K562 (cell line): ENCODE measurements around the gene FASTK. TPM values are rescaled to one million over a fixed set of nuclear protein-coding genes. Genes with fewer than 3 reads are reported as not detected.

ENCODE experiments used
- ATAC-seq: fragments of 200-7000 bp; cut with Tn5 transposase; 3 replicates; pipeline ENCODE4 v1.9.1; 2020; ENCODE audit warnings: moderate library complexity
- BruUV-seq: library from RNA; stranded (reverse); fragments of 400-500 nt; replicated peaks from 2 replicates; lab custom pipeline; 2021; lab: Mats Ljungman, UMichigan
- CTCF ChIA-PET: fragments of 300-600 bp; formaldehyde crosslinking; extraction: SDS; loops from one replicate; lab custom pipeline; 2021; ENCODE audit warnings: low intra/inter-chr PET ratio; lab: Yijun Ruan, JAX
- POLR2A ChIA-PET: fragments of 300-600, 350-650 bp; sonication (Branson Sonifier 250); formaldehyde crosslinking; extraction: SDS; loops from one replicate; lab custom pipeline; 2021; ENCODE audit warnings: antibody characterized with exemption, inconsistent platforms; lab: Yijun Ruan, JAX
- DNase-seq, 4 experiments: peaks; one replicate each; pipeline versions ENCODE4 v3.0.0 to v3.0.0-alpha.2; 2011 to 2018; ENCODE audit warnings: low spot score in 3 of 4, mixed read lengths in 3 of 4; ENCODE audit errors: extremely low read depth in 1 of 4
- FAIRE-seq: peaks from 2 replicates; lab custom pipeline; 2011; peaks lifted over from hg19 to GRCh38; lab: Jason Lieb, UNC
- H2AFZ ChIP-seq: 2 replicates; pipeline ENCODE4 v1.6.0; 2011; ENCODE audit warnings: low read depth, low read length, control low read depth, inconsistent platforms
- H3K27ac ChIP-seq: fragments of 200-600 bp; 3 replicates; pipeline ENCODE4 v1.8.0; 2011; ENCODE audit warnings: low read depth, mild to moderate bottlenecking, control low read depth, inconsistent platforms, low read length, moderate library complexity, mixed read lengths; ENCODE audit errors: extremely low read depth
- H3K27me3 ChIP-seq, 2 experiments: fragments of 300-600 bp in 1 of 2; 2 replicates in 1 of 2; 3 replicates in 1 of 2; pipeline versions ENCODE4 v1.6.0 to v1.8.0; 2011; ENCODE audit warnings: inconsistent platforms in 2 of 2, low read length in 2 of 2, mild to moderate bottlenecking in 1 of 2, mixed read lengths in 1 of 2, moderate library complexity in 1 of 2; ENCODE audit not compliant: control insufficient read depth in 2 of 2, insufficient read depth in 2 of 2
- H3K36me3 ChIP-seq: fragments of 300-600 bp; 3 replicates; pipeline ENCODE4 v1.8.0; 2011; ENCODE audit warnings: mild to moderate bottlenecking, low read length, inconsistent platforms; ENCODE audit not compliant: control insufficient read depth, insufficient read depth
- H3K4me1 ChIP-seq, 2 experiments: fragments of 200-600 bp in 1 of 2; replicated peaks in 1 of 2; 2 replicates in 1 of 2; 3 replicates in 1 of 2; pipeline versions ENCODE4 v1.5.1 to v1.8.0; 2011; ENCODE audit warnings: inconsistent platforms in 2 of 2, low read length in 2 of 2, mild to moderate bottlenecking in 1 of 2, mixed read lengths in 1 of 2, moderate library complexity in 1 of 2; ENCODE audit not compliant: control insufficient read depth in 2 of 2, insufficient read depth in 2 of 2
- H3K4me2 ChIP-seq: 2 replicates; pipeline ENCODE4 v1.6.1; 2011; ENCODE audit warnings: low read length, control low read depth, inconsistent platforms, mixed read lengths; ENCODE audit not compliant: insufficient read depth
- H3K4me3 ChIP-seq: fragments of 200-600 bp; sonication (generic), shearing (Covaris generic); 2 replicates; pipeline ENCODE4 v1.5.1; 2016; ENCODE audit warnings: control low read depth, inconsistent platforms
- H3K79me2 ChIP-seq: fragments of 200-600 bp; 3 replicates; pipeline ENCODE4 v1.8.0; 2011; ENCODE audit warnings: low read length, inconsistent platforms; ENCODE audit not compliant: control insufficient read depth, insufficient read depth
- H3K9ac ChIP-seq, 2 experiments: 2 replicates each; pipeline versions ENCODE4 v1.6.0 to v1.6.1; 2011; ENCODE audit warnings: low read depth in 2 of 2, low read length in 2 of 2, control low read depth in 1 of 2, inconsistent platforms in 1 of 2, mild to moderate bottlenecking in 1 of 2, mixed read lengths in 1 of 2; ENCODE audit not compliant: insufficient read depth in 1 of 2
- H3K9me1 ChIP-seq: one replicate; pipeline ENCODE4 v1.6.0; 2011; ENCODE audit warnings: inconsistent platforms, mild to moderate bottlenecking, low read length, moderate library complexity; ENCODE audit not compliant: control insufficient read depth, insufficient read depth
- H3K9me3 ChIP-seq: replicated peaks from 2 replicates; pipeline ENCODE4 v1.5.1; 2011; ENCODE audit warnings: low read depth, low read length, inconsistent platforms; ENCODE audit not compliant: control insufficient read depth, insufficient read depth
- H4K20me1 ChIP-seq: replicated peaks from 2 replicates; pipeline ENCODE4 v1.6.1; 2011; ENCODE audit warnings: low read length, inconsistent platforms, mixed read lengths; ENCODE audit not compliant: control insufficient read depth, insufficient read depth
- CHD4 ChIP-seq: fragments of 200-600 bp; sonication (generic); IDR thresholded peaks from 3 replicates; pipeline ENCODE4 v1.6.1; 2012; ENCODE audit warnings: low read depth, mild to moderate bottlenecking, mixed read lengths, low read length, inconsistent platforms; ENCODE audit not compliant: insufficient read depth, insufficient replicate concordance, poor library complexity, severe bottlenecking
- ETV5 ChIP-seq: sonication (generic); formaldehyde crosslinking; IDR thresholded peaks from 2 replicates; pipeline ENCODE4 v1.4.0; 2020; ENCODE audit warnings: low read depth, mild to moderate bottlenecking, missing genetic modification reagents
- FOXK1 ChIP-seq: sonication (generic); formaldehyde crosslinking; IDR thresholded peaks from 2 replicates; pipeline ENCODE4 v1.8.0; 2022; ENCODE audit warnings: missing genetic modification reagents, mild to moderate bottlenecking, borderline replicate concordance
- HMGN3 ChIP-seq: IDR thresholded peaks from 2 replicates; pipeline ENCODE4 v1.6.1; 2011; ENCODE audit warnings: borderline replicate concordance, low read depth, mild to moderate bottlenecking, mixed read lengths, low read length; ENCODE audit not compliant: insufficient read length; ENCODE audit errors: extremely low read depth
- NEUROD1 ChIP-seq: fragments of 150-350 bp; IDR thresholded peaks from 2 replicates; pipeline ENCODE4 v1.6.1; 2014; ENCODE audit warnings: borderline replicate concordance, low read length, low read depth; ENCODE audit not compliant: partially characterized antibody
- PHF20 ChIP-seq: fragments of 450-650 bp; IDR thresholded peaks from 2 replicates; pipeline ENCODE4 v1.6.1; 2018; ENCODE audit not compliant: partially characterized antibody
- RBM39 ChIP-seq: fragments of 200-400 bp; formaldehyde crosslinking; optimal IDR thresholded peaks from 2 replicates; pipeline ENCODE3; 2018; ENCODE audit warnings: low read depth, low read length
- RCOR1 ChIP-seq, 2 experiments: IDR thresholded peaks; 2 replicates each; pipeline ENCODE4 v1.6.1; 2012; ENCODE audit warnings: low read depth in 2 of 2, low read length in 2 of 2, borderline replicate concordance in 1 of 2, improper control_type of control experiment in 1 of 2
- RFX7 ChIP-seq: fragments of 250-450 bp; sonication (Bioruptor Pico); IDR thresholded peaks from 2 replicates; pipeline ENCODE4 v1.5.1; 2021; ENCODE audit warnings: mild to moderate bottlenecking
- SUPT5H ChIP-seq: fragments of 450-650 bp; IDR thresholded peaks from 2 replicates; pipeline ENCODE4 v1.6.1; 2016
- THRAP3 ChIP-seq: fragments of 450-650 bp; IDR thresholded peaks from 2 replicates; pipeline ENCODE4 v1.6.1; 2016; ENCODE audit warnings: mild to moderate bottlenecking, inconsistent platforms, borderline replicate concordance
- ZBTB1 ChIP-seq: sonication (generic); formaldehyde crosslinking; IDR thresholded peaks from 2 replicates; pipeline ENCODE4 v1.8.1; 2023; ENCODE audit warnings: missing genetic modification reagents, low read depth, mild to moderate bottlenecking, borderline replicate concordance
- ZNF224 ChIP-seq: sonication (generic); formaldehyde crosslinking; IDR thresholded peaks from 2 replicates; pipeline ENCODE4 v1.8.0; 2022; ENCODE audit warnings: mild to moderate bottlenecking, missing genetic modification reagents
- ZNF263 ChIP-seq: sonication (generic); formaldehyde crosslinking; IDR thresholded peaks from 2 replicates; pipeline ENCODE4 v1.8.0; 2022; ENCODE audit warnings: mild to moderate bottlenecking, missing genetic modification reagents, borderline replicate concordance
- ZNF408 ChIP-seq: fragments of 250-450 bp; sonication (Bioruptor Pico); IDR thresholded peaks from 2 replicates; pipeline ENCODE4 v1.4.0; 2020; ENCODE audit warnings: low read depth, mild to moderate bottlenecking, moderate library complexity
- ZNF57 ChIP-seq: fragments of 450-650 bp; formaldehyde crosslinking; IDR thresholded peaks from 2 replicates; pipeline ENCODE4 v1.4.0; 2020; ENCODE audit warnings: mild to moderate bottlenecking, moderate library complexity
- ZNF589 ChIP-seq: fragments of 200-800 bp; sonication (Bioruptor generic); IDR thresholded peaks from 2 replicates; pipeline ENCODE4 v1.6.1; 2016; ENCODE audit warnings: low read depth, missing genetic modification characterization, missing compliant biosample characterization
- ZNF830 ChIP-seq: fragments of 250-450 bp; sonication (Bioruptor Pico); IDR thresholded peaks from 2 replicates; pipeline ENCODE4 v1.5.0; 2021; ENCODE audit warnings: mild to moderate bottlenecking
- ZSCAN32 ChIP-seq: fragments of 450-650 bp; formaldehyde crosslinking; IDR thresholded peaks from 2 replicates; pipeline ENCODE4 v1.4.0; 2020; ENCODE audit warnings: mild to moderate bottlenecking, moderate library complexity
- WGBS: fragments of 100-300 bp; shearing (Covaris generic); methylation state at CpG from one replicate; pipeline ENCODE4 v1.1.6; 2016; ENCODE audit warnings: low coverage, mixed read lengths; ENCODE audit not compliant: insufficient coverage; ENCODE audit errors: missing lambda C conversion rate; 5-methylcytosine and 5-hydroxymethylcytosine counted together
- in situ Hi-C: fragments of 300-500 bp; cut with MboI; formaldehyde crosslinking; loops from 4 replicates; pipeline ENCODE4 v1.15.0; 2018; ENCODE audit warnings: inconsistent platforms, mixed read lengths
- intact Hi-C: fragments of 100-400 bp; cut with micrococcal nuclease; formaldehyde crosslinking; loops from 2 replicates; pipeline ENCODE4 v1.14.2; 2022
- polyA plus RNA-seq, 8 experiments: library from polyadenylated mRNA; depleted of rRNA in 4 of 8; stranded (reverse) in 5 of 8; unstranded in 3 of 8; fragments of >200 nt; fragmentation: Nextera tagmentation in 2 of 8; fragmentation: Illumina TruSeq in 1 of 8; extraction: Ambion mirVana in 2 of 8; extraction: Trizol in 1 of 8; gene quantifications; 2 replicates each; pipeline versions ENCODE4 v1.2.1 to v1.2.3, GENCODE V29; 2011 to 2014; ENCODE audit warnings: inconsistent platforms in 1 of 8, missing spikeins in 1 of 8
- total RNA-seq, 7 experiments: library from RNA; depleted of rRNA in 6 of 7; stranded (reverse); fragments of >200 nt in 6 of 7; fragmentation: Illumina TruSeq in 2 of 7; extraction: Trizol in 2 of 7; gene quantifications; 2 replicates each; pipeline versions ENCODE4 v1.2.1 to v1.2.3, GENCODE V29; 2011 to 2021; ENCODE audit warnings: low replicate concordance in 1 of 7
- TF ChIP-seq, protein P1 (sequence below): sonication (generic); formaldehyde crosslinking; IDR thresholded peaks from 2 replicates; pipeline ENCODE4 v1.9.0; 2022; ENCODE audit warnings: mild to moderate bottlenecking, missing genetic modification reagents
- TF ChIP-seq, protein P2 (sequence below): fragments of 450-650 bp; formaldehyde crosslinking; IDR thresholded peaks from 2 replicates; pipeline ENCODE4 v1.4.0; 2020; ENCODE audit warnings: mild to moderate bottlenecking, moderate library complexity

The FASTK gene
- total and polyA plus RNA-seq, 9 of the 15 experiments (the other 6 are each of a cell fraction or from before 2014, with no cell fraction given) = 0.51 to 150 (median 48.2) TPM

DNA sequence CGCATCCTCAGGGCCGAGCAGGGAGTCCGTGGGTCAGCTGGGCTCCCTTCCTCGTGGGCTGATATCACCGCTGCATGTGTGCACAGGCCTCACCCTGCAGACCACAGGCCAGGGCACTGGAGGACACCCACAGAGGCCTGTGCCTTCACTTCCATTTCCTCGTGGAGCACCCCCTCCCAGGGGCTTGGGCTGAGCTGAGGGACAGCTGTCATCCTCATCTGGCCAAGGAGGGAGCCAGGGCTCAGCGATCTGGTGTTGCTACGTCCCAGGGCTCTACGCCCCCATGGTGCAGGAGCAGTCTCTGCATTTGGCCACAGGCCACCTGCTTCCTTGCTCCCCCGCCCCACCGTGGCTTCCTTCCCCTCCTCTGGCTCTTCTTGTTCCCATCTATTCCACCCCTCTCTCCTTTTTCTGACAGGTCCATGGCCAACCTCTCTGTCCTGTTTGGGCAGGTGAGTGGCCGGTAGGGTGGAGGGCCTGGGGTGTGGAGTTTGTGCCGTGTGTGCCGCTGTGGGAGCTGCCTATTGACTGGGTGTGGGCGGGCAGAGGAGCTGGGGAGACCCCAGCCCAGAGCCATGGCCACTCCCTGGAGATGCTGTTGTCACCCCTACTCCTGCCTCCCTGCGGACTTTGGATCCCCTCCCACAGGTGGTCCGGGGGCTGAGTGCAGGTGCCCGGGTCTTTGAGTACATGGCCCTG, 40.6 kb downstream of the FASTK start:
- no peaks in the 10 kb centered on the region for H3K9me3 ChIP-seq
- no peak for FAIRE-seq
- peaks cover 10% of the 10 kb centered on the region for H4K20me1 ChIP-seq
- no TSS peak for BruUV-seq
- H3K4me1 ChIP-seq = peaks cover 24 to 69% of the 10 kb centered on the region in 2 experiments
- no peak overlapping the region for H2AFZ ChIP-seq
- POLR2A ChIA-PET = interaction anchor here (1.1 to 3.8 kb wide), 5 partner anchors 9 to 41 kb away, joined by 3 to 23 read pairs (median 7); partner anchors contain the start of genes ABCB8, ASIC3, FASTK and SLC4A2
- H3K4me3 ChIP-seq = no peak overlapping the region; the same call in 1 of the 2 replicates
- peak overlapping the region; percentile 74 for H3K4me2 ChIP-seq
- 20% methylated on average over 18 of the region's 18 CpGs for WGBS
- peak; percentile 45 for ATAC-seq
- peak overlapping the region; percentile 32; the same call in 2 of the 3 replicates for H3K27ac ChIP-seq
- H3K9me1 ChIP-seq = peaks cover 13% of the 10 kb centered on the region
- no peaks in the 10 kb centered on the region for H3K27me3 ChIP-seq
- intact Hi-C loops = loop anchor here (1.0 kb wide), 3 partner anchors 12 to 32 kb away; partner anchors contain the start of gene ABCB8
- DNase-seq = peak; percentile 55 to 80 (median 66)
- CTCF ChIA-PET = no interaction called here
- H3K36me3 ChIP-seq = peaks cover 41% of the 10 kb centered on the region; the same call in 2 of the 3 replicates
- H3K79me2 ChIP-seq = no peaks in the 10 kb centered on the region
- in situ Hi-C loops = no loop called here
- peak overlapping the region; percentile 18 to 57; a peak in 3 of 4 replicates for H3K9ac ChIP-seq
- peak; percentile 29 for TF ChIP-seq PHF20
- TF ChIP-seq SUPT5H = no peak
- no peak for TF ChIP-seq ZNF408
- 0 out of 2 replicates have a peak, but pooled peaks have one; percentile 59 for TF ChIP-seq ETV5
- TF ChIP-seq RCOR1 (IDR thresholded peaks at IDR 0.05; ENCODE audit: borderline replicate concordance in 1 of 2, low read depth in 2 of 2, low read length in 2 of 2) = no peak
- TF ChIP-seq RBM39 = peak; percentile 24
- peak; percentile 67; the same call in 1 of the 2 replicates for TF ChIP-seq FOXK1 (CRISPR knock-in tag)
- TF ChIP-seq ZBTB1 (CRISPR knock-in tag) = peak; percentile 52; the same call in 1 of the 2 replicates
- TF ChIP-seq, protein P1, sequence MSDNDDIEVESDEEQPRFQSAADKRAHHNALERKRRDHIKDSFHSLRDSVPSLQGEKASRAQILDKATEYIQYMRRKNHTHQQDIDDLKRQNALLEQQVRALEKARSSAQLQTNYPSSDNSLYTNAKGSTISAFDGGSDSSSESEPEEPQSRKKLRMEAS (CRISPR knock-in tag) = peak; percentile 54; the same call in 1 of the 2 replicates
- no peak for TF ChIP-seq ZNF224 (CRISPR knock-in tag)
- TF ChIP-seq ZNF263 = peak; percentile 78; the same call in 1 of the 2 replicates
- 0 out of 2 replicates have a peak, but pooled peaks have one; percentile 22 for TF ChIP-seq ZNF830
- no peak for TF ChIP-seq NEUROD1
- no peak for TF ChIP-seq RFX7 (CRISPR knock-in tag)
- TF ChIP-seq ZSCAN32 (CRISPR knock-in tag) = no peak
- peak; percentile 33 for TF ChIP-seq CHD4
- no peak for TF ChIP-seq HMGN3
- TF ChIP-seq THRAP3 = no peak
- TF ChIP-seq, protein P2, sequence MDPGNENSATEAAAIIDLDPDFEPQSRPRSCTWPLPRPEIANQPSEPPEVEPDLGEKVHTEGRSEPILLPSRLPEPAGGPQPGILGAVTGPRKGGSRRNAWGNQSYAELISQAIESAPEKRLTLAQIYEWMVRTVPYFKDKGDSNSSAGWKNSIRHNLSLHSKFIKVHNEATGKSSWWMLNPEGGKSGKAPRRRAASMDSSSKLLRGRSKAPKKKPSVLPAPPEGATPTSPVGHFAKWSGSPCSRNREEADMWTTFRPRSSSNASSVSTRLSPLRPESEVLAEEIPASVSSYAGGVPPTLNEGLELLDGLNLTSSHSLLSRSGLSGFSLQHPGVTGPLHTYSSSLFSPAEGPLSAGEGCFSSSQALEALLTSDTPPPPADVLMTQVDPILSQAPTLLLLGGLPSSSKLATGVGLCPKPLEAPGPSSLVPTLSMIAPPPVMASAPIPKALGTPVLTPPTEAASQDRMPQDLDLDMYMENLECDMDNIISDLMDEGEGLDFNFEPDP (CRISPR knock-in tag) = peak; percentile 40; the same call in 1 of the 2 replicates
- no peak for TF ChIP-seq ZNF589 (CRISPR knock-in tag)
- no peak for TF ChIP-seq ZNF57 (CRISPR knock-in tag)
